ENCODE data around the gene PTPN2. TPM values are rescaled to one million over a fixed set of nuclear protein-coding genes. Genes with fewer than 3 reads are reported as not detected.

Gene PTPN2
- total RNA-seq, 2 experiments from 2014 or later, result 49.4 to 53.8 TPM

DNA sequence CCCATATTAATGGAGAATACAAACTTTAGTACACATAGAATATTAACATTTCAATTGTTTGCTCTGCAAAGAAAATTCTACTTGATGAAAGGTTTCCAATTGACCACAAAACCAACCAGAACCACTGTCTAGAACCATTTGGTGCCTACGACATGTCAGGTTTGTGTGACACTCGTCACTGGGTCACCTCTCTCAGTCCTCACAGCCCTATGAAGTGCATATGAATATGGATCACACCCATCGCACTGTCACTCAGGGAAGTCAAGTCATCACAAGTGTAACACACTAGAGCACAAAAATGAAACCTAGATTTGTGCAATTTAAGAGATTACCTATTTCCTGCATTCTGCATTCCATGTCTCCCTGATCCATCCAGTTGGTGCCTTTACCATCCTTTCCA, 43.7 kb downstream of the PTPN2 start:
- ATAC-seq (ENCODE audit: poor library complexity) (no peak), DNase-seq (peak in 3 of 14 experiments; percentile 25 to 43 (median 29))
- H3K27me3 ChIP-seq (ENCODE audit: control insufficient read depth in 1 of 2, insufficient read depth in 2 of 2, low read length in 2 of 2), result no peaks in the 10 kb centered on the region
- Mint-ChIP-seq H3K4me3 (peak overlapping the region; percentile 64), H3K27me3 (no peaks in the 10 kb centered on the region), H3K27ac (peak overlapping the region; percentile 76), H3K4me1 (ENCODE audit: low read depth) (peaks cover 76% of the 10 kb centered on the region), H3K9me3 (no peaks in the 10 kb centered on the region), H3K36me3 (ENCODE audit: low read depth) (peaks cover 40% of the 10 kb centered on the region)
- TF ChIP-seq CTCF (IDR thresholded peaks at IDR 0.05), result no peak
- no peaks in the 10 kb centered on the region for H3K36me3 ChIP-seq (ENCODE audit: insufficient read depth, low read length)
- peaks cover 30% of the 10 kb centered on the region for H3K4me1 ChIP-seq (ENCODE audit: insufficient read depth, low read length)
- H3K4me3 ChIP-seq (ENCODE audit: low read length), result peak overlapping the region; percentile 35
- intact Hi-C loops (cut with DNase I, micrococcal nuclease), result loop anchor here in 1 of 2 experiments (5.0 kb wide), 1 partner anchor 42 kb away; the partner anchor contains the start of gene PTPN2
- H3K27ac ChIP-seq (ENCODE audit: low read depth in 1 of 2, low read length in 2 of 2), result peak overlapping the region in 1 of 2 donors; percentile 81
- ChIA-PET CTCF (no interaction called here), POLR2A (interaction anchor here (0.7 to 1.7 kb wide), 7 partner anchors 11 to 463 kb away, joined by 3 to 24 read pairs (median 4); partner anchors contain the start of genes AFG3L2 and PTPN2)
- no peaks in the 10 kb centered on the region for H3K9me3 ChIP-seq (ENCODE audit: control insufficient read depth in 1 of 2, insufficient read depth in 1 of 2, low read length in 2 of 2)

- peak overlapping the region; percentile 23 for H3K4me3 Mint-ChIP-seq
- no peaks in the 10 kb centered on the region for H3K27me3 Mint-ChIP-seq
- peaks cover 30% of the 10 kb centered on the region for H3K4me1 ChIP-seq (ENCODE audit: insufficient read depth, low read length)
- peak overlapping the region; percentile 25 to 81 for H3K27ac ChIP-seq (ENCODE audit: low read depth in 1 of 2, low read length in 2 of 2)
- H3K27ac Mint-ChIP-seq, result peak overlapping the region; percentile 76
- intact Hi-C loops (cut with DNase I, micrococcal nuclease), result loop anchor here (2.0 to 5.0 kb wide), 3 partner anchors 37 to 43 kb away; partner anchors contain the start of gene PTPN2 (in 1 of the 2)
- TF ChIP-seq CTCF (IDR thresholded peaks at IDR 0.05), result no peak
- no peaks in the 10 kb centered on the region for H3K27me3 ChIP-seq (ENCODE audit: control insufficient read depth in 1 of 2, insufficient read depth in 2 of 2, low read length in 2 of 2)
- peaks cover 43% of the 10 kb centered on the region for H3K36me3 Mint-ChIP-seq (ENCODE audit: low read depth)
- H3K9me3 Mint-ChIP-seq, result no peaks in the 10 kb centered on the region
- H3K4me3 ChIP-seq (ENCODE audit: low read length), result peak overlapping the region; percentile 35
- no peaks in the 10 kb centered on the region for H3K9me3 ChIP-seq (ENCODE audit: control insufficient read depth in 1 of 2, insufficient read depth in 1 of 2, low read length in 2 of 2)
- DNase-seq (peak in 5 of 14 experiments; percentile 12 to 83 (median 62)), ATAC-seq (ENCODE audit: poor library complexity) (peak; percentile 71)
- peaks cover 69% of the 10 kb centered on the region for H3K4me1 Mint-ChIP-seq (ENCODE audit: low read depth)
- CTCF ChIA-PET, result no interaction called here
- H3K36me3 ChIP-seq (ENCODE audit: insufficient read depth, low read length), result peaks cover 6% of the 10 kb centered on the region
- POLR2A ChIA-PET, result interaction anchor here (0.7 to 1.7 kb wide), 5 partner anchors 10 to 462 kb away, joined by 3 to 24 read pairs (median 5); partner anchors contain the start of genes AFG3L2 and PTPN2
These were observed 44.4 kb downstream of the PTPN2 start for GRCh38 chr18:12839526-12840196.

- peak overlapping the region; percentile 35 for H3K4me3 ChIP-seq (ENCODE audit: low read length)
- no peaks in the 10 kb centered on the region for H3K9me3 Mint-ChIP-seq
- ChIA-PET POLR2A (interaction anchor here (0.9 to 1.4 kb wide), 4 partner anchors 14 to 63 kb away, joined by 3 to 24 read pairs (median 4); partner anchors contain the start of gene PTPN2), CTCF (no interaction called here)
- TF ChIP-seq CTCF (IDR thresholded peaks at IDR 0.05), result no peak
- peak; percentile 56 for ATAC-seq (ENCODE audit: poor library complexity)
- peaks cover 10% of the 10 kb centered on the region for H3K36me3 ChIP-seq (ENCODE audit: insufficient read depth, low read length)
- H3K27ac Mint-ChIP-seq, result peak overlapping the region; percentile 76
- DNase-seq, result peak in 3 of 14 experiments; percentile 49 to 59 (median 55)
- H3K27ac ChIP-seq (ENCODE audit: low read depth in 1 of 2, low read length in 2 of 2), result peak overlapping the region; percentile 25 to 81
- no peaks in the 10 kb centered on the region for H3K27me3 ChIP-seq (ENCODE audit: control insufficient read depth in 1 of 2, insufficient read depth in 2 of 2, low read length in 2 of 2)
- intact Hi-C loops (cut with DNase I, micrococcal nuclease), result loop anchor here in 1 of 2 experiments (2.0 to 5.0 kb wide), 2 partner anchors 37 to 44 kb away; no protein-coding TSS in a partner anchor
- peaks cover 63% of the 10 kb centered on the region for H3K4me1 Mint-ChIP-seq (ENCODE audit: low read depth)
- H3K4me3 Mint-ChIP-seq, result peak overlapping the region; percentile 23
- H3K36me3 Mint-ChIP-seq (ENCODE audit: low read depth), result peaks cover 40% of the 10 kb centered on the region
- no peaks in the 10 kb centered on the region for H3K27me3 Mint-ChIP-seq
- H3K4me1 ChIP-seq (ENCODE audit: insufficient read depth, low read length), result peaks cover 30% of the 10 kb centered on the region
- H3K9me3 ChIP-seq (ENCODE audit: control insufficient read depth in 1 of 2, insufficient read depth in 1 of 2, low read length in 2 of 2), result no peaks in the 10 kb centered on the region
These were observed 44.9 kb downstream of the PTPN2 start for GRCh38 chr18:12839057-12839525.

Data from CD4-positive, alpha-beta T cell (primary cell).